ENCODE data around the gene RBMXL3.

GRCh38 chrX:115178473-115178872, 10.7 kb upstream of the RBMXL3 start:
- TF ChIP-seq CTCF (IDR thresholded peaks at IDR 0.05), result no peak
- TF ChIP-seq EP300 (IDR thresholded peaks at IDR 0.05; ENCODE audit: low read depth), result no peak
- no peak for TF ChIP-seq POLR2AphosphoS5 (IDR thresholded peaks at IDR 0.05)

All from transverse colon (tissue), 4 donors.